Fibroblast of skin of abdomen (primary cell): Measurements from ENCODE around the gene PLA2G2C. TPM values are rescaled to one million over a fixed set of nuclear protein-coding genes. Genes with fewer than 3 reads are reported as not detected.
A peak's percentile ranks its signal among the peaks of the same experiment; 100 is the strongest.
"Not testable (repeated sequence)": the region's sequence is repeated elsewhere in the genome, so short reads cannot be mapped to it uniquely, and the experiment has no call there.

Experiments
- DNase-seq: peaks from one replicate; pipeline ENCODE4 v3.0.0-alpha.2; 2013
- polyA plus RNA-seq, 2 experiments: library from polyadenylated mRNA; unstranded; fragments of 120-200 nt; gene quantifications; one replicate each; pipeline ENCODE4 v1.2.1, GENCODE V29; 2013; ENCODE audit not compliant: insufficient read length in 2 of 2

The PLA2G2C gene, protein sequence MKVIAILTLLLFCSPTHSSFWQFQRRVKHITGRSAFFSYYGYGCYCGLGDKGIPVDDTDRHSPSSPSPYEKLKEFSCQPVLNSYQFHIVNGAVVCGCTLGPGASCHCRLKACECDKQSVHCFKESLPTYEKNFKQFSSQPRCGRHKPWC
- not detected for polyA plus RNA-seq (2013, experiment 1 of 2; ENCODE audit: insufficient read length)
- polyA plus RNA-seq (2013, experiment 2 of 2; ENCODE audit: insufficient read length), result not detected

DNA sequence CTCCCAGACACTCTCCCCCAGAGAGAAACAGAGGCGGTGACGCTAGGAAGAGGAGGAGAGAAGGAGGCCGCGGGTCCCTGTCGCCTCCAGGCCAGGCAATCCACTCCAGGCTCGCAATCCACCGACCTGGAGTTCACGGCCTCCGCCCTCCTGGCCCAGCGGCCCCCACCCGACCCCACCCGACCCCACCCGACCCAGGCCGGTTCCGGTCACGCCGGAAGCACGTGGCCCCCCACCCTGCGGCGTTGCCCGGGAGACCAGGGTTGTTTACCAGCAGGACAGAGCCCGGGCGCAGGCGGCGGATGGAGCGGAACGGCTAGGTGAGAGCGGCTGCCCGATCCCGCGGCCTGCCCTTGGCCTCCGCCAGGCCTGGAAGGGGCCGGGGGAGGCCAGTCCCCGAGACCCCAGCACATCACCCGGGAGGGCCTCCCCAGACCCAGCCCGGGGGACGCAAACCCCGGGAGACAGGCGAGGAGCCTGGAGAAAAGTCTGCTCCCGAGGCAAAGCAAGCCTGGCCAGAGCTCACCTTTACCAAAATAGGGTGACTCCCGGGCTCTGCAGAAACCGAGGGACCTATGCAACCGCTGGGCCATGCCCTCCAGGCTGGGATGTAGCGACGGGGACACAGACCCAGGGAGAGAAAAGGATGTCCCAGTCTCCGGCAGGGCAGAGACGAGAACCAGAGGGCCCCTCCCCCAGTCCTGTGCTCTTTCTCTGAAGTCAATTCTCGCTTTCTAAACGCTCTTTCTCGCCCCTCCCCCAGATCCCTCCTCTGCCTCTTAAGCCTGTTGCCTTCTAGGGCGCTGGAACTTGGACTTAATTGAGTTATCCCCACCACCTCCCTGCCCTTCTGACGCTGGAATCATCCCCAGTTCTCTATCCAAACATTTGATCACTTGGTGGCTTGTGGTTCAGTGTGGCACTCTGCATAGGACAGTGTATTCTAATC is at the start of gene PLA2G2C, which contains the start of gene UBXN10:
Gene PLA2G2C (minus strand): TSS at position 685 of the 949 bp plus-strand sequence. CDS start 9,155 bp downstream, outside the sequence.
Gene UBXN10 (plus strand): TSS at position 263 of the 949 bp plus-strand sequence. CDS start 4,466 bp downstream, outside the sequence.
- DNase-seq, result no peak

DNA sequence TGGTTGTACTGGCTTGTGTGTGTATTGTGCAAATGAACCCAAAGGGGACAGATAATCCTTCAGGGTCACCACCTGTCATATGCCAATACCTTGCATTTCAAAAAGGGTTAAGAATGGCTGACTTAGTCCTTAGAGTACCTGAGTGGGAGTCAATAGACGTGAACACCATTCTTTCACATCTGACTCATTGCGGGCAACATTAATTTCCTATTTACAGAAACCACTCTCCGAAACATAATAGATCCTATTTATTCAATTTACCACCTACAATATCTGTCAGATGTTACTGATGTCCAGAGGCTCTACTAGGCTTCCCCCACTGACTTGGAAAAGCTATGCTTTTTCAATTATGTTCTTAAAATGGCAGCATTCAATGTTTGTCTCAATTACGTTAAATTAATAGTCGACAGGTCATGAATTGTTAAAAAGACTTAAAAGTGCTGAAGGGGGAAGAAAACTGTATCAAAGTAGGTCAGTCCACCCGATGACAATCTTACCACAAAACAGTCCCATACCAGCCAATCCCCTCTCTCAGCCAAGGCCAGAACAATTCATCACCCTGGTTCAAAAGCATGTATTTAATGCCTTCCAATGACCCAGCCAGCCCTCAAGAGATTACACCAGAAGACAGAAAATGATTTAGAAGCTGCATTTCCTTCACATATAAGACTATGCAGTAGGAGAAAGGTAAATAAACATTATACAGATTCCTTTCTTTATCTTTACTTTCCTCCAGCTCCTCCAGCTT is 48.6 kb upstream of the PLA2G2C start:
- DNase-seq, result no peak

DNA sequence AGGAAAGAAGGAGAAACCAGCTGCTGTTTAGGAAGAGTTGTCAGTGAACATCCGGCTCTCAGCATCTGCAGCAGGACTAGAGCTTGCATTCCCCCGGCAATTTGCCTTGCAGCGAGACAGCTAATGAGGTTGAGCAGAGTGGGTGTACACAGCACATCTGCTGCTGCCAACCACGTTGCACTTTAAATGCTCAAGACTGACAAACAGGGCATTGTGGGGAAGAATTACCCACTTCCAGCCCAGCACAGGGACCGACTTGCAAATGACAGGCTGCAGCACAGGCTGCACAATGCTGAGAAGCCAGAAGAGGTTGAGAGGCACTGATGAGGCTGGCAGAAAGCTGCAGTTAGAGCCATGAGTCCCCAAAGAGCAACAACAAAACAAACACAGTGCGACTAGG is 47.5 kb upstream of the PLA2G2C start:
- DNase-seq, result no peak

DNA sequence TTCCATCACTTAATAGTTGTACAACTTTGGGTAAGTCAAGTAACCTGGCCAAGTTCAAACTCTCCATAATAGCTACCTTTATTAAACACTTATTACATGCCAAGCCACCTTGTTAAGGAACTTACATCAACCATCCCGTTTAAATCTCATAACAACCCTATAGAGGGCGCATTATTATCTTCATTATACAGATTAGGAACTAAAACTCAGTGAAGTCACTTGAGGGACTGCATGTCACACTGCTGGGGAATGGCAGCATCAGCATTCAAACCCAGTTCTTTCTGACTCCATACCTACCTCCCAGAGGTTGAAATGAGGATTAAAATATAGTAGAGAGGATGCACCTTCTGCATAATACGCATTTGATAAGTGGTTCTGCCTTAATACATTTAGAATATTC is 47.1 kb upstream of the PLA2G2C start:
- peak; percentile 21 for DNase-seq

DNA sequence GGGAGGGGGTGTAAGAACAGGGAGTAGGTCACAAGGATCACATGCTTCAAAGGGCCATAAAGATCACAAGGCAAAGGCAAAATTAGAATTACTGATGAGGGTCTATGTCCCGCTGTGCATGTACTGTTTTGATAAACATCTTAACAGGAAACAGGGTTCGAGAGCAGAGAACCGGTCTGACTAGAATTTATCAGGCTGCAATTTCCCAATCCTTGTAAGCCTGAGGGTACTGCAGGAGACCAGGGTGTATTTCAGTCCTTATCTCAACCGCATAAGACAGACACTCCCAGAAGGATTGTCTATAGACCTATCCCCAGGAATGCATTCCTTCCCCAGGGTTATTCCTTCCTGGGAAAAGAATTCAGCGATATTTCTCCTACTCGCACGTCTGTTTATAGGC is 46.2 kb upstream of the PLA2G2C start:
- not testable (repeated sequence) for DNase-seq

DNA sequence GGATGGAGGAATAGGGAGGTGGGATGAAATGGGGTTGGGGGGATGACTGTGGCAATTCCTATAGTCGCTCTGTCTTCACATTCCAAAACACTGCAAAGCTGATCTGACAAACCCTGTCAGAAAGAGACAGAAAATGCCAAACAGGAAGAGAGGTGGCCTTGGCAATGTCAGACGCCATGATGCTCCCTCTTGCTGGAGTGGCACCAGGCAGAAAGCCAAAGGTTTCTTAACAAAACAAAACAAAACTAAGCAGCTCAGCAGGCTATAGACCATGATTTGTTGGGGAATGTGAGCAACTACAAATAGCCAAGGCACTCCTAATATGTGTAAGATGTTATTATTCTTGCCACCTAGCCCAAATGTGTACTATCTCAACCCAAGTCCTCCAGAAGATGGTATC is 42.9 kb upstream of the PLA2G2C start:
- no peak for DNase-seq

DNA sequence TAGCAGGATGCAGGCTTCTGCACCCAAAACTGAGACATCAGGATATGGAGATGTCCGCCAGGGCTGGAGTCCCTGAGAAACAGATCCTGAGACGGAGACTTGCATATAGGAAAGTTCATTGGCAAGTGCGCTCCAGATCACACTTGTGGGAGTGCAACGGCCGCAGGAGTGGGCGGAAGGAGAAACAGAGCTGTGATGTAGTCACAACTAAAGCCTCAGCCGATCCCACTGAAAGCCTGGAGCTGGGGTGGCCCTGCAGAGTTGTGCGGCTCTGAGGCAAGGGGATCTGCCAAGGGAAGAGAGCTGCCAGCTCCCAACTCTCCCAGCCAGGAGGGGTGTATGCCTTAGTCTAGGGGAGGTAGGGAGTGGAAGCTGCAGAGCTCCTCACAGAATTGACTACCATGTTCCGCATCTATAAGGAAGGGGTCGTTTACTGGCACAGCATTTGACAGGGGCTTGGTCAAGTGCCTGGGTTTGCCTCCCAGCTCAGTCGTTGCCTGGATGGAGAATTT is 42.1 kb upstream of the PLA2G2C start:
- no peak for DNase-seq

DNA sequence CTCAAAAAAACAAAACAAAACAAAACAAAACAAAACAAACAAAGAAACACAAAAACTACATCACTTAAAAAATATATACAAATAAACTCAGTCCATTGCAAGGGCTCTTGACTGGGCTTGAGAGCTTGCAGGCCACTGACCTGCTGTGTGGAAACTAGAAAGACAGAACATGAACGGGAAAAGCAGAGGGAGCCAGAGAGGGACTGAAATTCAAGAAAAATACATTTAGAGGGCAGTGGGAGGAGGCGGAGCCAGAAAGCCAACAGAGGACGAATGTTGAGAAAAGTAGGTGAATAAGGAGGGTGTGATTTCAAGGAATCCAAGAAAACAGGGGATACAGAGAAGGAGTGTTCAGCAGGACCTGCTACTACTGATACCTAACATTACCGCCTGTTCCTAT is 41.4 kb upstream of the PLA2G2C start:
- no peak for DNase-seq

DNA sequence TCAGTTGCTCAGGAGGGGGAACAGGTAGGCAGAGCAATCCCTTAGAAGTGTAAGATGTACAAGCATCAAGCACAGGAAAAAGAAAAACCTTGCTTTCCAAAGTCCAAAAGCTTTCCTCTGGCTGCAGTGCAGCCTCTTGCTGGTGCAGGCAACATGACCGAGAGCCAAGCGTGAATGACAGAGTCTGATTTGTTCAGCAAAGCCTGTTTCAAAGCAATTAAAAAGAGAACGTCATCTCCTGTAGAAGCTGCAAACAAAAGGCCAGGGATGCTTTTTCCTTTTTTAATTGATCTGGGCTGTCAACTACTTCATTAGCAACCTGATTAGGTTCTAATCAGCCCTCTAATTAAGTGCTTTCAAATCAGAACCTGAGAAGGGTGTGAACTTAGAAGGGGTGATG is 38.2 kb upstream of the PLA2G2C start:
- no peak for DNase-seq

DNA sequence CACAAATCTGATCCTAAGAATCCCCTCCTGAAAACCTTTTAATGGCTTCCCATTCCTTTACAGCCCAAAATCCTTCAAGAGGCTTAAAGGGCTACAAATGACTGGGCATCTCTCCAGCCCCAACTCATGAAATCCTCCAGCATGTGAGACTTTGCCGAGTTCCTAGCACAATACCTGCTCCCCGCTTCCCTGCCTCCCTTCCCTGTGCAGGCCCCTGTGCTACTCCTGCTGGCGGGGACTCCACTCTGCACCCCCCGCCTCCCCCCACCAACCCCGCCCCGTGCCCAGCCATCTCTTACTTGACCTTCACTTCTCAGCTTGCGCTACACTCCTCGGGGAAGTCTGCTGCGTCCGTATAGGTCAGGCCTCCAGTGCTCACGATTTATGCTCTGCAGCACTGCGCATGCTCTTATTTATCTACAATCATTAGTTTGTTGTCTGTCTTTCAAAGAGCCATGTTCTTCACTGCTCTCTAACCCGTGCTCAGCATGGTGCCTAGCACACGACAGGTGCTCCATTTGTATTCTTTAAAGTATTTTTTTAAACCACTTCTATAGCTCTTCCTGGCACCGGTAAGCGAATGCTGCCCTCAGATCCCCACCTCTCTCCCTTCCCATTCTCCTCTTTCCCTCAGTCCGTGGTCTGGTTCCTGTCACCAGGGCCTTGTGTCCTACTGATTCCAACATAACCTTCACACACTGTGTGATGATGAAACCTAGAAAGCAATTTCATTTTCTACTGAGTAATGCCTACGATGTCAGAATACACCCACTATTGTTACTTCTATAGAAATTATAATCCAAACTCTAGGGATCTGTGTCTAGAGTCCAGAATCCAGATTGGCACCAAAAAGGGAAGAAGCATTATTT is 37.5 kb upstream of the PLA2G2C start:
- no peak for DNase-seq

DNA sequence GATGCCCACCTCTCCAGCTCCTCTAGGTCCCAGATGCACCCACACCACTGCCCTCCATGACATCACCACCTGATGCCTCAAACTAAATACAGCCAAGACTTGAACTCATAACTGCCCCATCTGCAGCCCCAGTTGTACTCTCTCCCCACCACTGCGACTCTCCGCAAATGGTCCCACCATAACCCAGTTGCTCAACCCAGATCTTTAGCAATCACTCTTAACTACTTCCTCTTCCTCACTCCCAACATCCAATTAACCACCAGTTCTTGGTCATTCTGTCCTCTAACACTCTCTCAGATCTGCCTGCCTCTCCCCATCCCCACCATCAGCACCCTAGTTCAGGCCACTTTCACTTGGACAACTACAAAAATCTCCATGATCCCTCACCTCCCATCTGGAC is 36.8 kb upstream of the PLA2G2C start:
- DNase-seq, result no peak

DNA sequence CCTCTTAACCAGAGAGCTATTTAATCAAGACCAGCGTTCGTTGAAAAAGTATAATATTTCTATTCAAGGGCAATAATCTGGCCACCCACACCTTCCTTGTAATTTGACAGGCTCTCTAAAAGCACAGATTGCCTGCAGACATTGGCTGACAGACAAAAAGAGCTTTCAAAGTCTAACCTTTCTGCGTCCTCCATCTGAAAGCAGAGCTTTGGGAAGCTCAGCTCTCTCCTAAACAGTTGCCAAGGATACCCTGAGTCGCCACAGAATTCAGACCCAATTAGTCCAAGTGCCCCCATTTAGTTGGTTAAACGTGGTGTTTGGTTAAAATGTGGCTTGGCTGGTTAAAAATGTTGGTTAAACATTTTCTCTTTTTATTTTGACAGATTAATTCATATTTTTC is 33.7 kb upstream of the PLA2G2C start:
- no peak for DNase-seq

DNA sequence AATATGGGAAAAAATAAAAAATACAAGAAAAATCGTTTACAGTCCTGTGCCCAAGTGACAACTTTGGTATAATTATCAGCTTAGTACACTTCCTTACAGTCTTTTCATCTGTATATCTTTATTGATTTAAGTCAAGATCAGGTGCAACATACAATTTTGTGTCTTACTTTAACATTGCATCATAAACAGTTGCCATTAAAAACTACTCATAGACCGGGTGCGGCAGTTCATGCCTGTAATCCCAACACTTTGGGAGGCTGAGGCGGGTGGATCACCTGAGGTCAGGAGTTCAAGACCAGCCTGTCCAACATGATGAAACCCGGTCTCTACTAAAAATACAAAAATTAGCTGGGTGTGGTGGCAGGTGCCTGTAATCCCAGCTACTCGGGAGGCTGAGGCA is 32.7 kb upstream of the PLA2G2C start:
- not testable (repeated sequence) for DNase-seq

DNA sequence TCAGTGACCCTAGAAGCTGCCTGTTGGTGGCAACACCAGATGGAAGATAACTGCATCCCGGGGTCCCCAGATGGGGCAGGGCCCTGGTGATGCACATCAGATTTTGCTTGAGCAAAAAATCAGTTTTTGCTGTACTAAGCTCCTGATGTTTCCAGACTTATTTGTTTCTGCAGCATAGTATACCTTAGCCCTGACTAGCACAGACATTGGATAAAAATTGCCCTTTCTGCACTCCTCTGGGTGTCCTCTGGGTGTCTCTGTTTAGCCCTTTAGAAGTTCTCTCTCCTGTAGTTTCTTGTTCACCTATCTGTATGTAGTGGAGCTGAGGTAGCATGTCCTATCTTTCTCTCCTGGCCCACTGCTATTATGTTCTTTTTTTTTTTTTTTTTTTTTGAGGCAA is 30.3 kb upstream of the PLA2G2C start:
- no peak for DNase-seq

DNA sequence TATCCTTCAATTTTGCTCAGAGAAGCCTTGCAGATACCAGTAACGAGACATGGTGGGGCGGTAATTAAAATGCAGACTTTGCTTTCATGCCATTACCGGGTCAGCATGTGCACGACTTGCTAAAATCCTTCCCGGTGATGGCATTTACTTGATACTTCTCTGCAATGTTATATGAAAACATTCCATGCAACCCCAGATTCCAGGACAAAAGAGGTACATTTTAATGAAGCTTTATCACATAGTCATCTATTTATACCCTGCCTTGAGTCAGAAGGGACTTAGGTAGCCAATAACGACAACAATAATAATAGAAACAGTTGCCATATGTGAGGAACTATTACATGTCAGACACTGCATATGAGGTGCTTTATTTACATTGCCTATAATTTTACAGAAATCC is 29.4 kb upstream of the PLA2G2C start:
- DNase-seq, result no peak

DNA sequence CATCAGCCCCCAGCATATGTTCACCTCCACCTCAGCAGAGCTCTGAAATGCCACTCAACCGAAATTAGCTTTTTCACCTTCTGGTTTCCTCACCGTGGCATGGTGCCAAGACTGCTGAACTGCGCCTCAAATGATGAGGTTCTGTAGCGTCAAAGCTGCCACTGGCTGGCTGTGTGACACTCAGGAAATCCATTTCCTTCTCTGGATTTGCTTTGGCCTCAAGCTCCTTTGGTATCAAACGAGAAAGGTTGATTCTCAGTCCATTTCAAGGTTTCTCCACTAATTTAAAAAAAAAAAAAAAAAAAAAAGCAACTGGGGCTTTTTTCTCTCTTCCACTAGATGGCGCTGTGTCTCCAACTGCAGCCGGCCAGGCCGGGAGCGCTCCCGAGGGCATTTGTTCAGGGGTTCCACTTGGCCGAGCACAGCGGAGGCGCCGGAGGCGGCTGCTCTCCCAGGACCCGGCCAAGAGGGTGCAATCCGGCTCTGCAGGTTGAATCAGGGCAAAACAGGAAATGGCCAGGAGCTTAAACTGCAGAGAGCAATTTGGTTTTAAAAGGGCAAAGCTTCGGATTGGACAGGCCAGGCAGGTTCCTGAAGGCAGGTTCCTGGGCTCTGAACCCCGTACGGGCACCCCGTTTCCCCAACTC is 26.5 kb upstream of the PLA2G2C start:
- peak; percentile 43 for DNase-seq

DNA sequence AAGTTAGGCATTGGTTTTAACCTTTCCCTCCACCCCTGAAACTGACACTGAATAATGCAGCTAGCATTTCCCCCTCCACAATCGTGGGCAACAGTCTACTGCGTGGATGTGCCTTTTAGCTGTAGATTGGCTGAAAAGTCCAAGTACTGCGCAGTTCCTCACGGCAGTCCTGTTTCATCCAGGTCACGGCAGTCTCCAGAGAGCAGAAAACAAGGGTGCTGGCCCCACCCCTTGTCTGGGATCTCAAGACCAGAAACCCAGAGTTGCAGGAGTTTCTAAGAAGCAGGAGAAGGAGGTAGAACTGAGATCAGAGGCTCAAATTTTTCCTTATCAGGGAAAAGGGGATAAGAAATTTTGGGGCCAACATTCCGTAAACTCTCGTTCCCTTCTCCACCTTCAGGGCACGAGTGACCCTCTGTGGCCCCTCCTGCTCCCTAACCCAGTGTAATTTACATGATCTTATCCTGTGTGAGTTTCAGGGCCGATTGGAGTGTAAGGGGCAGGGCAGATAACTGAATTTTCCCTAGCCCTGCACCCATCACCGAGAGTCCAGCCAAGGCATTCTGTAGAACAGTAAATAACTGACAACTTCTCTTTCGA is 25.9 kb upstream of the PLA2G2C start:
- DNase-seq, result no peak

DNA sequence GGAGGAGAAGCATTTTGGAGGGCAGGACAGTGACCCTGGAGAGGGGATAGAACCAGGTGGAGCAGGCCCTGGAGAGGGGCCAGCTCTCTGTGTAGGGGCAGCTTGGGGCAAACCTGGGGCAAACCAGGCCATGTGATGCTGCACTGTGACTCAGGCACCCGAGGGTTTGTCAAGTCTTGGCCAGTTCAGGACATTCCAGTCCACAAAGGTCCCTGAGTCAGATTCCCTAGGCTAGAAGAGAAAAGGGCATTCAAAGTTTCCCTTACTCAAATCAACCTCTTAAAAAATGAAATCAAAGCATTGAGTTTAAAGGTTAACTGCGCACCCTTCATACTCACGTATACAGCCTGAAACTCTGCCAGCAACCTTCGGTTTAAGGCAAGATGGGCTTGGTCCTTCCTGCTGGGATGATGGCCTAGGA is 25.2 kb upstream of the PLA2G2C start:
- no peak for DNase-seq

DNA sequence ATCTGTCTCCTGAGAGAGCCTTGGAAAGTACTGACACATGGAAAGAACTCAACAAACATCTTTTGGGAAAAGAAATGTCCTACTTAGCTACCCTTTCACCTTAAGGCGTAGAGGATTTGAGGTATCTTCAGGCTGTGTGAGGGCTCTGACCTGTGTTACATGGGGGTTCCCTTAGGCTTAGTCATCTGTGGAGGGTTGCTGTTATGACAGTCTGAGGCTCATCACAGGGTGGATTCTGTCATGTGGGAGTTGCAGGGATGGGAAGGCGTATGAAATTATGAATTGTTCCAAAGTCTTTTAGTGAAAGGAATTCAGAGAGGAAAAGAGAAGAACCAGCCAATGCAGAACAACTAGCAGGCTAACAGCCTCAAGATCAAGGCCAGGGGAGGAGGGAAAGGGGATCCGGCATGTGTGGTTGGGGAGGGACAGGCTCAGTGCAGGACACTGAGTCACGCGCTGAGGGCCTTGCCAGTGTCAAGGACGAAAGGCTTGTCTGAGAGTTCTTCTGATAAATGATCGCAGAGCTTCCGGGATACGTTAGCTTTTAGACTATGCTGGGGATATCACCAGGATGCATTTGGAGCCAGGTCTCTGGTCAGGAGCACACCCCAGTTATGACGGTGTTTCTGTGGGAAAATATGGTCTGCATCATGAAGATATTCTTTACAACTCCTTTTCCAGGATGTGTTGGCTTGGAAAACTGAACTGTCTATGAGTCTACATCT is 24.6 kb upstream of the PLA2G2C start:
- DNase-seq, result no peak

DNA sequence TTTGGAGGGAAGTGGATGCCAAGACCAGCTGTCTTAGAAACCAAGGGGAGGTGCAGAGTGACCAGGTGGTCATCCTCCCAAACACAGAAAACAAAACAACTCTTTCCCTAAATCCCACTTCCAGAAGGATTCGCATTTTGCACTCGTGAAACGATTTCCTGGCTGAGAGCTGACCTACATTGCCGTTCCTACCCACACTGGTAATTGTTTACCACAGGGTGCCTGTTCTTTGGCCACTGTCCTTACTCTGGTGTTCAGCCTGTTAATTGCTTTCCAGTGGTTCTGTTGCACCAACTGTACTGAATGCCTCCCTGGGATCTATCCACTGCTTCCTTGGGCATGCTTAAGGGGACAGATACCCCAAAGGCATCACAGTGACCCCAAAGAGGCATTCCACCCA is 23.2 kb upstream of the PLA2G2C start:
- DNase-seq, result no peak
